Left ventricle myocardium inferior (tissue), 1 donor: ENCODE measurements around the gene FBXO48. TPM values are rescaled to one million over a fixed set of nuclear protein-coding genes. Genes with fewer than 3 reads are reported as not detected.
"Not testable (repeated sequence)": the region's sequence is repeated elsewhere in the genome, so short reads cannot be mapped to it uniquely, and the experiment has no call there.

Experiments used
- DNase-seq: peaks from one replicate; pipeline ENCODE4 v3.0.0-alpha.2; 2020
- H3K27ac ChIP-seq: fragments of 200-600 bp; replicated peaks from 2 replicates; pipeline ENCODE4 v1.8.0; 2021
- H3K27me3 ChIP-seq: fragments of 200-600 bp; 2 replicates; pipeline ENCODE4 v1.8.0; 2021; ENCODE audit warnings: low read depth
- H3K36me3 ChIP-seq: fragments of 200-600 bp; 2 replicates; pipeline ENCODE4 v1.8.0; 2021
- H3K4me1 ChIP-seq: fragments of 200-600 bp; 2 replicates; pipeline ENCODE4 v1.8.0; 2021
- H3K4me3 ChIP-seq: fragments of 200-600 bp; 2 replicates; pipeline ENCODE4 v1.8.0; 2021; ENCODE audit warnings: mild to moderate bottlenecking, moderate library complexity
- H3K9me3 ChIP-seq: fragments of 200-600 bp; replicated peaks from 2 replicates; pipeline ENCODE4 v1.8.0; 2021
- CTCF ChIP-seq: fragments of 200-600 bp; IDR thresholded peaks from 2 replicates; pipeline ENCODE4 v1.8.0; 2021; ENCODE audit warnings: antibody characterized with exemption, mild to moderate bottlenecking, borderline replicate concordance
- intact Hi-C: fragments of 100-400 bp; cut with micrococcal nuclease; formaldehyde crosslinking; loops from one replicate; pipeline ENCODE4 v1.11.0; 2022
- total RNA-seq: library from RNA; stranded (reverse); fragmentation: NEBNext Ultra II Directional; extraction: Animal tissue kit (Norgen Biotek cat#: 25700); gene quantifications from one replicate; pipeline ENCODE4 v1.2.1, GENCODE V29; 2021
- donor health status: DM: no; HTN: yes; CAD: no; lungs with severe emphysema.

The FBXO48 gene
- total RNA-seq, 1 donor from 2014 or later, result 1.0 TPM

GRCh38 chr2:68491582-68491981 is 24.5 kb upstream of the FBXO48 start:
- no peaks in the 10 kb centered on the region for H3K4me1 ChIP-seq
- H3K4me3 ChIP-seq, result no peak overlapping the region
- no peak overlapping the region for H3K27ac ChIP-seq
- intact Hi-C loops, result loop anchor here (10.0 kb wide), 1 partner anchor 423 kb away; no protein-coding TSS in a partner anchor
- peaks cover 8% of the 10 kb centered on the region for H3K36me3 ChIP-seq
- H3K9me3 ChIP-seq, result peaks cover 12% of the 10 kb centered on the region
- no peak for DNase-seq
- H3K27me3 ChIP-seq, result no peaks in the 10 kb centered on the region
- no peak for TF ChIP-seq CTCF

- no peak overlapping the region for H3K27ac ChIP-seq
- TF ChIP-seq CTCF, result no peak
- no peak overlapping the region for H3K4me3 ChIP-seq
- H3K36me3 ChIP-seq, result no peaks in the 10 kb centered on the region
- DNase-seq, result no peak
- intact Hi-C loops, result loop anchor here (10.0 kb wide), 1 partner anchor 226 kb away; no protein-coding TSS in a partner anchor
- no peaks in the 10 kb centered on the region for H3K27me3 ChIP-seq
- no peaks in the 10 kb centered on the region for H3K9me3 ChIP-seq
- H3K4me1 ChIP-seq, result no peaks in the 10 kb centered on the region
Observed at GRCh38 chr2:68489282-68489681, 22.2 kb upstream of the FBXO48 start.

- H3K27ac ChIP-seq, H3K36me3 ChIP-seq, H3K4me1 ChIP-seq, H3K4me3 ChIP-seq, H3K9me3 ChIP-seq, DNase-seq, H3K27me3 ChIP-seq: not testable (repeated sequence)
- intact Hi-C loops, result loop anchor here (10.0 kb wide), 1 partner anchor 226 kb away; no protein-coding TSS in a partner anchor
Observed at GRCh38 chr2:68488605-68489004, 21.5 kb upstream of the FBXO48 start.

- Histone ChIP-seq H3K27me3 (no peaks in the 10 kb centered on the region), H3K9me3 (no peaks in the 10 kb centered on the region), H3K27ac (no peak overlapping the region), H3K4me3 (no peak overlapping the region), H3K36me3 (no peaks in the 10 kb centered on the region), H3K4me1 (no peaks in the 10 kb centered on the region)
- DNase-seq, result no peak
- peak; percentile 68 for TF ChIP-seq CTCF
- intact Hi-C loops, result loop anchor here (10.0 kb wide), 1 partner anchor 227 kb away; no protein-coding TSS in a partner anchor
Observed at GRCh38 chr2:68487773-68488355, 20.8 kb upstream of the FBXO48 start.

- no peaks in the 10 kb centered on the region for H3K4me1 ChIP-seq
- no peaks in the 10 kb centered on the region for H3K36me3 ChIP-seq
- TF ChIP-seq CTCF, result no peak
- no peak overlapping the region for H3K4me3 ChIP-seq
- DNase-seq, result no peak
- no peaks in the 10 kb centered on the region for H3K27me3 ChIP-seq
- no peak overlapping the region for H3K27ac ChIP-seq
- intact Hi-C loops, result loop anchor here (10.0 kb wide), 1 partner anchor 232 kb away; no protein-coding TSS in a partner anchor
- no peaks in the 10 kb centered on the region for H3K9me3 ChIP-seq
Observed at GRCh38 chr2:68483011-68483410, 15.9 kb upstream of the FBXO48 start.

GRCh38 chr2:68482296-68482820 is 15.3 kb upstream of the FBXO48 start:
- Histone ChIP-seq H3K27ac (no peak overlapping the region), H3K36me3 (no peaks in the 10 kb centered on the region), H3K27me3 (no peaks in the 10 kb centered on the region), H3K4me1 (no peaks in the 10 kb centered on the region), H3K9me3 (no peaks in the 10 kb centered on the region), H3K4me3 (no peak overlapping the region)
- intact Hi-C loops, result loop anchor here (10.0 kb wide), 1 partner anchor 232 kb away; no protein-coding TSS in a partner anchor
- DNase-seq, result no peak
- no peak for TF ChIP-seq CTCF
